Measurements from ENCODE around the gene RAB28.

DNA sequence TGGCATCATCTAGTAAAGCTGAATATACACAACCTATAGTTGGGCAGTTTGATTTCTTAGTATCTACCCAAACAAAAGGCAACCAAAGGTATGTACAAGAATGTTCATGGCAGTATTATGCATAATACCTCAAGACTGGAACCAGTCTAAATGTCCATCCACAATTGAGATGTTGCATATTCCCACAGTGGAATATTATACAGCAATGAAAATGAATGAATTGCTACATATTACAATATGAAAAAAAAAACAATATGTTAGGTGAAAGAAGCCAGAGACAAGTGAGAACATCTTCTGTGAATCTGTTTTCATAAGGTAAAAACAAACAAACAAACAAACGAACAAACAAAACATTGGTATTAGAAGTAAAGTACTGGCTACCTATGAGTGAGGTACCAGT lies 11.6 kb upstream of the RAB28 start:
- TF ChIP-seq POLR2AphosphoS5 (IDR thresholded peaks at IDR 0.05) (no peak), POLR2A (IDR thresholded peaks at IDR 0.05; ENCODE audit: low read depth) (no peak), EP300 (IDR thresholded peaks at IDR 0.05) (no peak)
- TF ChIP-seq, protein P1, sequence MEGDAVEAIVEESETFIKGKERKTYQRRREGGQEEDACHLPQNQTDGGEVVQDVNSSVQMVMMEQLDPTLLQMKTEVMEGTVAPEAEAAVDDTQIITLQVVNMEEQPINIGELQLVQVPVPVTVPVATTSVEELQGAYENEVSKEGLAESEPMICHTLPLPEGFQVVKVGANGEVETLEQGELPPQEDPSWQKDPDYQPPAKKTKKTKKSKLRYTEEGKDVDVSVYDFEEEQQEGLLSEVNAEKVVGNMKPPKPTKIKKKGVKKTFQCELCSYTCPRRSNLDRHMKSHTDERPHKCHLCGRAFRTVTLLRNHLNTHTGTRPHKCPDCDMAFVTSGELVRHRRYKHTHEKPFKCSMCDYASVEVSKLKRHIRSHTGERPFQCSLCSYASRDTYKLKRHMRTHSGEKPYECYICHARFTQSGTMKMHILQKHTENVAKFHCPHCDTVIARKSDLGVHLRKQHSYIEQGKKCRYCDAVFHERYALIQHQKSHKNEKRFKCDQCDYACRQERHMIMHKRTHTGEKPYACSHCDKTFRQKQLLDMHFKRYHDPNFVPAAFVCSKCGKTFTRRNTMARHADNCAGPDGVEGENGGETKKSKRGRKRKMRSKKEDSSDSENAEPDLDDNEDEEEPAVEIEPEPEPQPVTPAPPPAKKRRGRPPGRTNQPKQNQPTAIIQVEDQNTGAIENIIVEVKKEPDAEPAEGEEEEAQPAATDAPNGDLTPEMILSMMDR (IDR thresholded peaks at IDR 0.05): no peak
